GM12864 (cell line): Measurements from ENCODE around the gene ZFP36L1.

ENCODE experiments used
- DNase-seq: peaks from one replicate; pipeline ENCODE4 v3.0.0-alpha.2; 2011; ENCODE audit warnings: low read depth
- H3K4me3 ChIP-seq: 2 replicates; pipeline ENCODE4 v1.5.1; 2011; ENCODE audit warnings: mild to moderate bottlenecking, low read depth, low read length, control low read depth
- TF ChIP-seq, protein P1 (sequence below): IDR thresholded peaks from 2 replicates; pipeline ENCODE4 v1.5.1; 2011; ENCODE audit warnings: low read depth, mild to moderate bottlenecking, moderate library complexity, low read length, control low read depth, inconsistent platforms; ENCODE audit errors: missing control alignments

ZFP36L1 gene

DNA sequence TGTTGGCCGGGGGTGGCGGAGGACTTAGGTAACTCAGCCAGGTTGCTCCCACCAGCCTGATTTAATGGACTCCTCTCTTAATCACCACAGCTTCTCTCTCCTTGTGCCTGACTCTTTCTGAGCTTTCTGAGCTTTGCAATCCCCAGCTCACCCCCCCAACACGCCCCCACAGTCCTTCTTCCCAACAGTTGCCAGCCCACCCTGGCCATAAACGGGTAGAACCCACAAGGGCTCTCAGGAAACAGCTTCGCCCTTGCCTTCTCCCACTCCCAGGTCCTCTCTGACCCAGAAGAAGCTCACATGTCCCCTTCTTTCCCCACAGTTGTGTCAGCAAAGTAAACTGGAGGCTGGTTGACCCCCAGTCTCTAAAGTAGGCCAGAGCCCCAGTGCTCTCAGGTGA is 32.9 kb downstream of the ZFP36L1 start:
- H3K4me3 ChIP-seq: no peak overlapping the region
- no peak for DNase-seq
- TF ChIP-seq, protein P1, sequence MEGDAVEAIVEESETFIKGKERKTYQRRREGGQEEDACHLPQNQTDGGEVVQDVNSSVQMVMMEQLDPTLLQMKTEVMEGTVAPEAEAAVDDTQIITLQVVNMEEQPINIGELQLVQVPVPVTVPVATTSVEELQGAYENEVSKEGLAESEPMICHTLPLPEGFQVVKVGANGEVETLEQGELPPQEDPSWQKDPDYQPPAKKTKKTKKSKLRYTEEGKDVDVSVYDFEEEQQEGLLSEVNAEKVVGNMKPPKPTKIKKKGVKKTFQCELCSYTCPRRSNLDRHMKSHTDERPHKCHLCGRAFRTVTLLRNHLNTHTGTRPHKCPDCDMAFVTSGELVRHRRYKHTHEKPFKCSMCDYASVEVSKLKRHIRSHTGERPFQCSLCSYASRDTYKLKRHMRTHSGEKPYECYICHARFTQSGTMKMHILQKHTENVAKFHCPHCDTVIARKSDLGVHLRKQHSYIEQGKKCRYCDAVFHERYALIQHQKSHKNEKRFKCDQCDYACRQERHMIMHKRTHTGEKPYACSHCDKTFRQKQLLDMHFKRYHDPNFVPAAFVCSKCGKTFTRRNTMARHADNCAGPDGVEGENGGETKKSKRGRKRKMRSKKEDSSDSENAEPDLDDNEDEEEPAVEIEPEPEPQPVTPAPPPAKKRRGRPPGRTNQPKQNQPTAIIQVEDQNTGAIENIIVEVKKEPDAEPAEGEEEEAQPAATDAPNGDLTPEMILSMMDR: no peak

DNA sequence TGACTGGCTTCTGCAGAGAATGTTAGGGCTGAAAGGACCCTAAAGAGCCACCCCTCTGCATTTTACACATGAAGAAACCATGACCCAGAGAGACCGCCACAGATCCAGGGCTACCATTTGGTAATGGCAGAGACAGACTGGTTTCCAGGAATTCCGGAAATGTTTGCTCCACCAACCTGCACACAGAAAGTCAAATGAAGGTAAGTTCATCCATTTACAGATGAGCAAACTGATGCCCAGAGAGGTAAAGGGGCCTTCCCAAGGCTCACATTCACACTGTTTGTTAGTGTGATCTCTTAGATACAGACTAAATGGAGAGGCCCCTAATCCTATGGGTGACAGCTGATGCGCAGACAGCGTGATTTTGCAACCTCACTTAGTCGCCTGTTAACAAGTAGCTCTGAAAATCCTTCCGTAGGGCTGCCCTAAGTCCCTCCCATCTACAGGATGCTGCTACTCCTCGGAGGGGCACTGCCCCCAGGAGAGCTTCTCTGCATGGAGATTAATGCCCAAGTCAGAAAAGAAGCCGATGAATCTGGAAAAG is 33.8 kb downstream of the ZFP36L1 start:
- no peak for DNase-seq
- no peak overlapping the region for H3K4me3 ChIP-seq
- TF ChIP-seq, protein P1: no peak

- no peak for DNase-seq
- H3K4me3 ChIP-seq: no peak overlapping the region
- TF ChIP-seq, protein P1: no peak
Measured at GRCh38 chr14:68758301-68758700, 34.6 kb downstream of the ZFP36L1 start.

- DNase-seq: no peak
- TF ChIP-seq, protein P1: no peak
- no peak overlapping the region for H3K4me3 ChIP-seq
Measured at GRCh38 chr14:68757618-68758081, 35.2 kb downstream of the ZFP36L1 start.

DNA sequence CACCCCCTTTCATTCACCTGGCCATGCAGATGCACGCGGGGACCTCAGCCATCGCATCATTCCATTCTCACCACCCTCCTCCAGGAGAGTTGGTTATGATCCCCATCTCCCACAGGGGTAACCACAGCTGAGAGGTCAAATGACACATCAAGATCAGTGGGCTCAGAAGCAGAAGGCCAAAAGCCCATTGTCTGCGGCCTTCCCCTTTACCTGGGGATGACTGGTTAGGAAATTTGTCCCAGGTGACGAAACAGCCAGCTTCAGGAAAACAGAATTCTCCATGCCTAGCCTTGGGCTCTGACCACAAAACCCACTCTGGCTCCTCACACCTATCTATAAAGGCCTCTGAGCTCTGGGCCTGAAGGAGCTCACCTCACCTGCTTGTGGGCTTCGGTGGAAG is 36.1 kb downstream of the ZFP36L1 start:
- no peak for DNase-seq
- TF ChIP-seq, protein P1: no peak
- no peak overlapping the region for H3K4me3 ChIP-seq

DNA sequence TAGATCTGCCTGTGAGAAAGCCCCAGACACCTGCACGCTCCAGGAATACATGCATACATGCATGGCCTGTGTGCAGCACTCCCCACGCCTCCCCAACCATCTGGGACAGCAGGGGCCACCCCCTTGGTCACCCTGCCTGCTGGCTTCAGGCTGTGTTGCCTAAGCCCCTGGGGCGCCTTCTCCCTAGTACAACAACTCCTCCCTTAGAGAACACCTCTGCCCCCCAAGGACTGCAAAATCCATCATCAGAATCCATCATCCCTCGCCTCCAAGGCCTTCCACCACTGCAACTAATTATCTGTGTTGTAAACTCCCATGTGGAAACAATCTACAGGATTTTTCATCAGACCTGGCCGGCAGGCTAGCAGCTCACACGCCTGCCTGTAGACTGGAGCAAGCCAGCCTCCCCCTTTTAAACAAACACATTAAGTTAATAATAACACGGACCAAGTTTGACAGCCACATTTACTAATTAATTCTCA is 36.8 kb downstream of the ZFP36L1 start:
- H3K4me3 ChIP-seq: no peak overlapping the region
- TF ChIP-seq, protein P1: no peak
- DNase-seq: no peak

DNA sequence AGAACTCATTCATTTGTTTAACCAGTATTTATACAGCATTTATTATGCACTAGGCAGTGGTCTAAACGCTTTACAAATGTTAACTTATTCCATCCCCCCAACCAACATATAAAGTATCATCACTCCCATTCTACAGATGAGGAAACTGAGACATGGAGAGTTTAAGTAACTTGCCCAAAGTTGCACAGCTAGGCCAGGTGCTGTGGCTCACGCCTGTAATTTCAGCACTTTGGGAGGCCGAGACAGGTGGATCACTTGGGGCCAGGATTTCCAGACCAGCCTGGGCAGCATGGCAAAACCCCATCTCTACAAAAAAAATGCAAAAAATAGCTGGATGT is 37.9 kb downstream of the ZFP36L1 start:
- no peak for DNase-seq
- TF ChIP-seq, protein P1: no peak
- H3K4me3 ChIP-seq: no peak overlapping the region
